HEK293T (cell line): ENCODE data around the gene RGL2.

Experiments used
- BHLHE40 ChIP-seq: fragments of 450-650 bp; IDR thresholded peaks from 2 replicates; pipeline ENCODE4 v1.6.1; 2016; ENCODE audit warnings: mild to moderate bottlenecking, moderate library complexity, borderline replicate concordance
- ELF4 ChIP-seq: fragments of 450-650 bp; IDR thresholded peaks from 2 replicates; pipeline ENCODE4 v1.6.1; 2017; ENCODE audit warnings: antibody characterized with exemption
- FOXA1 ChIP-seq: fragments of 450-650 bp; IDR thresholded peaks from 2 replicates; pipeline ENCODE4 v1.6.1; 2016; ENCODE audit warnings: mild to moderate bottlenecking
- FOXK2 ChIP-seq: fragments of 450-650 bp; IDR thresholded peaks from 2 replicates; pipeline ENCODE4 v1.6.1; 2016; ENCODE audit warnings: mild to moderate bottlenecking
- FOXM1 ChIP-seq: fragments of 450-650 bp; IDR thresholded peaks from 2 replicates; pipeline ENCODE4 v1.6.1; 2017; ENCODE audit warnings: mild to moderate bottlenecking, borderline replicate concordance
- HDGF ChIP-seq: fragments of 450-650 bp; IDR thresholded peaks from 2 replicates; pipeline ENCODE4 v1.6.1; 2017; ENCODE audit warnings: antibody characterized with exemption, borderline replicate concordance
- LEF1 ChIP-seq: fragments of 450-650 bp; IDR thresholded peaks from 2 replicates; pipeline ENCODE4 v1.6.1; 2017; ENCODE audit warnings: mild to moderate bottlenecking, borderline replicate concordance
- SP1 ChIP-seq: fragments of 450-650 bp; IDR thresholded peaks from 2 replicates; pipeline ENCODE4 v1.6.1; 2017
- TARDBP ChIP-seq: fragments of 450-650 bp; IDR thresholded peaks from 2 replicates; pipeline ENCODE4 v1.6.1; 2016
- ZNF384 ChIP-seq: fragments of 450-650 bp; IDR thresholded peaks from 2 replicates; pipeline ENCODE4 v1.6.1; 2016
- TF ChIP-seq, protein P1 (sequence below): fragments of 450-650 bp; IDR thresholded peaks from 2 replicates; pipeline ENCODE4 v1.6.1; 2016

DNA sequence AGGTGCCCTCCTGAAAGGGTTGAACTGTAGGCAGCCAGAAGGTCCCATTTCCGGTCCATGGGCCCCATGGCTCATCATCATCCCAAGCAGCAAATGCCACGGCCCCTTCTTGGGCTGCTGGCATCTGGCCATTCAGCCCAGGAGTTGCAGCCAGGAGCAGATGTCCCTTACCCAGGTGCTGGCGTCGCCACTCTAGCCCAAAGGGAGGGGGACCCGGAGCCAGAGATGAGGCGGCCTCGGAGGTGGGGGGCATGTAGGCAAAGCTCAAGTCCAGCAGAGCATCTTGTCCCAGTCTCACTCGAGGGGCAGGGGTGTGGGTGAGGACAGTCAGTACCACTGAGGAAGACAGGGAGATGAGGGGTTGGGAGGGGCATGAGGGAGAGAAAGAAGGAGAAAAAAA, 6.3 kb upstream of the RGL2 start:
- no peak for TF ChIP-seq TARDBP
- no peak for TF ChIP-seq FOXA1
- TF ChIP-seq BHLHE40: no peak
- TF ChIP-seq FOXM1: no peak
- TF ChIP-seq SP1: no peak
- no peak for TF ChIP-seq FOXK2
- no peak for TF ChIP-seq LEF1
- no peak for TF ChIP-seq ZNF384
- TF ChIP-seq HDGF: no peak
- TF ChIP-seq ELF4: no peak
- TF ChIP-seq, protein P1, sequence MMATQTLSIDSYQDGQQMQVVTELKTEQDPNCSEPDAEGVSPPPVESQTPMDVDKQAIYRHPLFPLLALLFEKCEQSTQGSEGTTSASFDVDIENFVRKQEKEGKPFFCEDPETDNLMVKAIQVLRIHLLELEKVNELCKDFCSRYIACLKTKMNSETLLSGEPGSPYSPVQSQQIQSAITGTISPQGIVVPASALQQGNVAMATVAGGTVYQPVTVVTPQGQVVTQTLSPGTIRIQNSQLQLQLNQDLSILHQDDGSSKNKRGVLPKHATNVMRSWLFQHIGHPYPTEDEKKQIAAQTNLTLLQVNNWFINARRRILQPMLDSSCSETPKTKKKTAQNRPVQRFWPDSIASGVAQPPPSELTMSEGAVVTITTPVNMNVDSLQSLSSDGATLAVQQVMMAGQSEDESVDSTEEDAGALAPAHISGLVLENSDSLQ: no peak
